Activated naive CD8-positive, alpha-beta T cell treated with anti-CD3 and anti-CD28 coated beads, Interleukin-2, amount 10 ng/mL, durations not matched to agents 7 days and 5 days (primary cell): ENCODE data around the gene SPRYD3. TPM values are rescaled to one million over a fixed set of nuclear protein-coding genes. Genes with fewer than 3 reads are reported as not detected.

Experiments
- microRNA-seq: library from miRNA; unstranded; fragments of <30 nt; microRNA quantifications from one replicate; pipeline ENCODE4 v1.2.0, GENCODE V29; 2022
- total RNA-seq, 2 experiments: library from RNA; stranded (reverse); gene quantifications; one replicate each; pipeline ENCODE4 v1.2.3, GENCODE V29; 2021

The SPRYD3 gene
- total RNA-seq, 2 experiments from 2014 or later: 34.4 to 37.8 TPM

Small RNA genes lying within 50 kb of the gene (microRNA-seq; reads per million reads assigned to microRNA genes)
- not detected for gene MIR6757

Other genes with a start within 250 kb of the SPRYD3 start
- gene KRT79, start 245.1 kb downstream of the SPRYD3 start, total RNA-seq: not detected
- not detected for gene KRT78, start 230.4 kb downstream of the SPRYD3 start, total RNA-seq
- under 1 TPM in 1 of 2 experiments, not detected in 1; 0.20 TPM for gene KRT8, start 174.3 kb downstream of the SPRYD3 start, total RNA-seq
- gene KRT18, start 130.3 kb downstream of the SPRYD3 start, total RNA-seq: 1 to 10 TPM; 2.4 to 2.8 TPM
- 100 to 1,000 TPM; 439 to 448 TPM for gene EIF4B, start 72.9 kb downstream of the SPRYD3 start, total RNA-seq
- gene TNS2, start 29.3 kb downstream of the SPRYD3 start, total RNA-seq: 1 to 10 TPM; 1.9 to 3.0 TPM
- gene IGFBP6, start 18.3 kb upstream of the SPRYD3 start, total RNA-seq: 1 to 10 TPM; 2.0 to 2.3 TPM
- gene SOAT2, start 24.1 kb upstream of the SPRYD3 start, total RNA-seq: 10 to 100 TPM in 1 of 2 experiments, 1 to 10 TPM in 1; 9.8 to 10.4 TPM
- 10 to 100 TPM; 53.6 to 60.2 TPM for gene ZNF740, start 101.3 kb upstream of the SPRYD3 start, total RNA-seq
- gene CSAD, start 101.5 kb upstream of the SPRYD3 start, total RNA-seq: 10 to 100 TPM; 28.1 to 38.3 TPM
- 100 to 1,000 TPM; 415 to 420 TPM for gene ITGB7, start 127.9 kb upstream of the SPRYD3 start, total RNA-seq
- gene RARG, start 152.8 kb upstream of the SPRYD3 start, total RNA-seq: 10 to 100 TPM; 38.1 to 40.3 TPM
- 10 to 100 TPM; 90.5 to 91.0 TPM for gene ESPL1, start 188.9 kb upstream of the SPRYD3 start, total RNA-seq
- gene PFDN5, start 216.2 kb upstream of the SPRYD3 start, total RNA-seq: 100 to 1,000 TPM; 388 to 425 TPM
- 10 to 100 TPM; 44.8 to 51.2 TPM for gene MYG1, start 220.3 kb upstream of the SPRYD3 start, total RNA-seq
- gene AAAS, start 242.2 kb upstream of the SPRYD3 start, total RNA-seq: 10 to 100 TPM; 65.0 to 67.0 TPM